Esophagus (tissue), 2 donors: ENCODE measurements around the gene CA4. TPM values are rescaled to one million over a fixed set of nuclear protein-coding genes. Genes with fewer than 3 reads are reported as not detected.
"Not testable (repeated sequence)": the region's sequence is repeated elsewhere in the genome, so short reads cannot be mapped to it uniquely, and the experiment has no call there.

Experiments used
- H3K27ac ChIP-seq, 2 donors: one replicate each; pipeline ENCODE4 v1.5.1; 2013; ENCODE audit warnings: low read depth in 2 of 2, mild to moderate bottlenecking in 2 of 2, inconsistent platforms in 1 of 2, low read length in 1 of 2, moderate library complexity in 1 of 2
- H3K27me3 ChIP-seq, 2 donors: one replicate each; pipeline ENCODE4 v1.6.1; 2013; ENCODE audit warnings: low read length in 2 of 2, control low read depth in 1 of 2, mild to moderate bottlenecking in 1 of 2; ENCODE audit not compliant: insufficient read depth in 2 of 2, control insufficient read depth in 1 of 2
- H3K36me3 ChIP-seq, 2 donors: one replicate each; pipeline ENCODE4 v1.6.1; 2013; ENCODE audit warnings: low read length in 1 of 2; ENCODE audit not compliant: control insufficient read depth in 2 of 2, insufficient read depth in 2 of 2
- H3K4me1 ChIP-seq, 2 donors: one replicate each; pipeline ENCODE4 v1.6.1; 2013; ENCODE audit warnings: low read length in 1 of 2; ENCODE audit not compliant: control insufficient read depth in 2 of 2, insufficient read depth in 2 of 2
- H3K4me3 ChIP-seq, 2 donors: one replicate each; pipeline ENCODE4 v1.5.1; 2013; ENCODE audit warnings: low read length in 2 of 2, mild to moderate bottlenecking in 2 of 2, low read depth in 1 of 2, moderate library complexity in 1 of 2
- H3K9me3 ChIP-seq, 2 donors: one replicate each; pipeline ENCODE4 v1.6.1; 2013; ENCODE audit warnings: mild to moderate bottlenecking in 2 of 2, low read depth in 1 of 2, low read length in 1 of 2, moderate library complexity in 1 of 2; ENCODE audit not compliant: control insufficient read depth in 2 of 2, insufficient read depth in 1 of 2
- whole genome bisulfite sequencing, 2 donors: extraction: QIAGEN DNeasy Blood & Tissue Kit; methylation state at CpG; one replicate each; pipeline ENCODE4 v1.1.7; 2013; 5-methylcytosine and 5-hydroxymethylcytosine counted together
- polyA plus RNA-seq, 2 donors: library from polyadenylated mRNA; stranded (reverse); fragments of 200-250 nt; gene quantifications; one replicate each; pipeline ENCODE4 v1.2.3, GENCODE V29; 2013
- donor health status: healthy with polysubstance abuse.
- donor health status: Bipolar disorder and iron deficiency.

The CA4 gene
- polyA plus RNA-seq, 2 donors, result 0.45 to 1.5 TPM

DNA sequence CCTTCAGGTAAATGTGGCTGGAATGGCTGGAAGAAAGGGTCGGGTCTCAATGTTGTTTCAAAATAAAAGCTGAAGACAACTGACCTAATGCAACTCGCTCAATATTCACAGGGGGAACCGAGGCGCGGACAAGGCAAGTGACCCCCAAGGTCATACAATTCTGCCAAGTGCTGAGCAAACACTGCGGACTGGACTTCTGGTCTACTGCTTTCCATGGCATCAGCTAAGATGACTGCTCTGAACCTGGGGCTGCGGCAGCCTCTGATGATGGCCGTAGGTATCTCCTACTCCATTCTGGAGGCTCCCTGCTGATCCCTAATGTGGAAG lies 21.9 kb downstream of the CA4 start:
- Histone ChIP-seq H3K4me3 (no peak overlapping the region), H3K4me1 (peaks cover 0 to 3% of the 10 kb centered on the region in 2 donors), H3K9me3 (no peaks in the 10 kb centered on the region), H3K36me3 (peaks cover 0 to 2% of the 10 kb centered on the region in 2 donors), H3K27me3 (no peaks in the 10 kb centered on the region), H3K27ac (no peak overlapping the region)
- 90 to 91% methylated on average over 8 of the region's 8 CpGs for WGBS, 2 donors

DNA sequence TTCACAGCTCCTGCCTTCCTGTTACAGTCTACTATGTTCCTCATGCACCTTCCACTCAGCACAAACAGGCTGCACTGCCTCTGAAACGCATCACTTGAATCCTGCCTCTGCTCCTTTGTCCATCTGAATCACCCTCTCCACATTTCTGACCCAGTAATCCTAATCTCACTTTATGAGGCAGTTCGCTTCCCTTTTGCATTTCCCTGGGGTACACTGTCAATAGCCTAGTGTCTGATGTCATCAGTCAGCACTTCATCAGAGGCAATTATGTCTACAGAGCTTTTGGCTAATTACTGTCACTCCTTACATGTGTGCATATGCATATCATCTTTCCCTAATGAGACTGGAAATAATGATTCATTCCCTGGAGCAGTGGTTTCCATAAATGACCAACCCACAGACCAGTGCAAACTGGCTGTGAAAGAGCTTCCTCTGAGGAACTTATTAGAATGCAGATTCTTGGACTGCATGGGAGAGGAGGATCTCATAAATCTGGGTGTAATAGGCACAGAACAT lies 23.6 kb downstream of the CA4 start:
- Histone ChIP-seq H3K27ac (no peak overlapping the region), H3K36me3 (peaks cover 0 to 6% of the 10 kb centered on the region in 2 donors), H3K4me3 (no peak overlapping the region), H3K9me3 (no peaks in the 10 kb centered on the region), H3K27me3 (no peaks in the 10 kb centered on the region), H3K4me1 (peaks cover 0 to 3% of the 10 kb centered on the region in 2 donors)
- 72% methylated on average over 2 of the region's 2 CpGs for WGBS, 2 donors

DNA sequence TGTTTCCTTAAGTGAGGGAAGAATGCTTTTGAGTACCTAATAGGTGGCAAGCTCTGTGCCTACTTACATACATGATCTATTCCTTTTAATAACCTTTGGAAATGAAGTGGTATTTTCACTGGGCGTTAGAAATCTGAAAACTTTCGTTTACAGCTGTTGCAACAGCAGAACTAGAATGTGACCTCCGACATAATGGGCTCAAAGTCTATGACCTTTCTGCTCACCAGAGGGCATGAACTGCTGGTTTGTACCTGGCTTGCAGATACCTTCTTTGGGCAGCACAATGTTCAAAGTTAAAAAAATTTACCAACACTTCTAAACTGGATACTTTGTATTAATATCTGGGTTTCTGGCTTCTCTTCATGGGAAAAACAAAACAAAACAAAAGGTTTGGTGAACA lies 24.3 kb downstream of the CA4 start:
- no peak overlapping the region for H3K27ac ChIP-seq
- peaks cover 0 to 8% of the 10 kb centered on the region in 2 donors for H3K36me3 ChIP-seq
- no peak overlapping the region for H3K4me3 ChIP-seq
- 73 to 81% methylated on average over 3 of the region's 3 CpGs for WGBS, 2 donors
- H3K27me3 ChIP-seq, result no peaks in the 10 kb centered on the region
- no peaks in the 10 kb centered on the region for H3K9me3 ChIP-seq
- H3K4me1 ChIP-seq, result peaks cover 0 to 3% of the 10 kb centered on the region in 2 donors

DNA sequence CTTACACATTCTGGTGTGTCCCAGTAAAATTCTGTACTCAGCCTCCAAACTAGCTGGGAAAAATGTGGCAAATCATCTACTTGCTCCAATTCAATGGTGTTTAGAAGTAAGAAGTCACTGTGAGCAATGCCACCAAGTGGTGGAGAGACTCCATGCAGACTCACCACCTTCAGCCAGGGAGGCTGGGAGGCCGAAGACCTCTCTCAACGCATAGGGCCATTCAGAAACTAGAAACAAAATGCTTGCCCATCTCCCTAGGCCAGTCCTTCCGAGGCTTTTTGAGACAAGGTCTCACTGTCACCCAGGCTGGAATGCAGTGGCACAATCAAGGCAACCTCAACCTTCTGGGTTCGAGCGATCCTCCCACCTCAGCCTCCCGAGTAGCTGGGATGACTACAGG lies 25.0 kb downstream of the CA4 start:
- H3K27me3 ChIP-seq, H3K4me3 ChIP-seq, H3K9me3 ChIP-seq, H3K4me1 ChIP-seq, H3K27ac ChIP-seq: not testable (repeated sequence)
- peaks cover 0 to 11% of the 10 kb centered on the region in 2 donors for H3K36me3 ChIP-seq
- 95 to 97% methylated on average over 6 of the region's 6 CpGs for WGBS, 2 donors

DNA sequence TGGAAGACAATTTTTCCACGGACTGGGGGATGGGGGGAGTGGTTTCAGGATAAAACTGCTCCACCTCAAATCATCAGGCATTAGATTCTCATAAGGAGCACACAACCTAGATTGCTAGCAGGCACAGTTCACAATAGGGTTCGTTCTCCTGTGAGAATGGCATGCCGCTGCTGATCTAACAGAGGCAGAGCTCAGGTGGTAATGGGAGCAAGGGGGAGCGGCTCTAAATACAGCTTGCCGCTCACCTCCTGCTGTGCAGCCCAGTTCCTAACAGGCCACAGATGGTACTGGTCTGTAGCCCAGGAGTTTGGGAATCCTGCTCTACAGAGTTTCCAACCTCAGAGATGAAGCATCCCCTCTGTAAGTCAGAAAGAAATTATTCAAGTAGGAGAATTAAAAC lies 27.0 kb downstream of the CA4 start:
- not testable (repeated sequence) for H3K27me3 ChIP-seq, H3K27ac ChIP-seq, H3K4me3 ChIP-seq, H3K4me1 ChIP-seq, H3K9me3 ChIP-seq
- H3K36me3 ChIP-seq, result peaks cover 3 to 11% of the 10 kb centered on the region in 2 donors
- 88 to 94% methylated on average over 5 of the region's 5 CpGs for WGBS, 2 donors

DNA sequence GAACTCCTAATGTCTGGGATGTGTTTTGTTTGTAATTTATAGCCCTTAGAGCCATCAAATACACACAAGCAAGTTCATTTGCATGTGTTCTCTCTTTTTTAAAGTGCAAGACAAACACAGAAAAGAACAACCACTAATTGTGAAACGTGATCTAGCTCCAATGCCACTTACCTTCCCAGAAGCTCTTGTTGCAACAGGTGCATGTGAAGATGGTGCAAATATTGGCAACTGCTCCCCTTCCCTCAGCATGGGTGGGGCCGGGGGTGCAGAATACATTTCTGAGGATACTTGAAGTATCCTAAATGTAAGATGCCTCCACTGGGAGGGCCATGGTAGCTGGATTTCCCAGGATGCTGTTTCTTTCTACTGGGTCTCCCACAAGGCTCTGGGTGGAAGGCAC lies 28.4 kb downstream of the CA4 start:
- H3K4me3 ChIP-seq, H3K27me3 ChIP-seq, H3K9me3 ChIP-seq, H3K4me1 ChIP-seq, H3K27ac ChIP-seq: not testable (repeated sequence)
- 82 to 95% methylated on average over 2 of the region's 2 CpGs for WGBS, 2 donors
- H3K36me3 ChIP-seq, result peaks cover 3 to 13% of the 10 kb centered on the region in 2 donors

DNA sequence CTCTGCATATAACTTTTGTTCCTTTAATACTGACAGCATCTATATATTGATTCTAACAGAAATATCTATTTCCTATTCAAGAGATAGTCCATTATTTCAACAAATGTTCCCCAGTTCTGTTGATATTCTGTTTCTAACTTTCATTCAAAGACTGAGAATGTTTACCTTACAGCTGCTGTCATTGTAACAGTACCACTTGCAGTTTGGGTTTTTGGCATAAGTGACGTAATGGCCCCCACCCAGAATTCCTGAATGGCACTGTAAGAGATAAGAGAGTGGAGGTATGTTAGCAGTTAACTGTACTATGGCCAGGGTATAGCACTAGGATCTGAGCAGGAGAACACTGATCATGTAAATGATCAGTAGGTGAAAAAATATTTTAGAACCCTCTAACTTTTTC lies 30.6 kb downstream of the CA4 start:
- not testable (repeated sequence) for H3K4me3 ChIP-seq, H3K4me1 ChIP-seq, H3K27ac ChIP-seq, H3K9me3 ChIP-seq, H3K27me3 ChIP-seq
- 83 to 98% methylated on average over 1 of the region's 1 CpG for WGBS, 2 donors
- peaks cover 3 to 16% of the 10 kb centered on the region in 2 donors for H3K36me3 ChIP-seq

DNA sequence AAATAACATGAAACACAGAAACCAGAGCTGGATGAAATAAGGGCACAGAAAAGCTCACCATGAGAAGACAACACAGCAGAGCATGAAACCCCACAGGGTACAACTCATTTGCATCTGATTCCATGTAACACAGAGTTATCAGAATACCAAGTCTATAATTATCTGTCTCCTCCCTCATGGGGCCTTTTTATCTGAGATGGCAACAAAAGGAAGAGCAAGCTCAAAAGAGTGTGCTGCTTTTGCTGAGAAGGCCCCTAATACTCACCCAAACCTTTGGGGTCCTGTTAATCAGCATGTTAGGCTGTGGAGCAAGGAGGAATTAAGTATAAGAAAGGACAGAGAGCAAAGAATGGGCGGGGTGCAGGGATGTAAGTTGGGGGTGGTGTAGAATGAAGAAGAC lies 36.6 kb downstream of the CA4 start:
- WGBS, 2 donors, result 91 to 95% methylated on average over 1 of the region's 1 CpG
- not testable (repeated sequence) for H3K27me3 ChIP-seq, H3K27ac ChIP-seq, H3K36me3 ChIP-seq, H3K4me3 ChIP-seq, H3K4me1 ChIP-seq, H3K9me3 ChIP-seq

DNA sequence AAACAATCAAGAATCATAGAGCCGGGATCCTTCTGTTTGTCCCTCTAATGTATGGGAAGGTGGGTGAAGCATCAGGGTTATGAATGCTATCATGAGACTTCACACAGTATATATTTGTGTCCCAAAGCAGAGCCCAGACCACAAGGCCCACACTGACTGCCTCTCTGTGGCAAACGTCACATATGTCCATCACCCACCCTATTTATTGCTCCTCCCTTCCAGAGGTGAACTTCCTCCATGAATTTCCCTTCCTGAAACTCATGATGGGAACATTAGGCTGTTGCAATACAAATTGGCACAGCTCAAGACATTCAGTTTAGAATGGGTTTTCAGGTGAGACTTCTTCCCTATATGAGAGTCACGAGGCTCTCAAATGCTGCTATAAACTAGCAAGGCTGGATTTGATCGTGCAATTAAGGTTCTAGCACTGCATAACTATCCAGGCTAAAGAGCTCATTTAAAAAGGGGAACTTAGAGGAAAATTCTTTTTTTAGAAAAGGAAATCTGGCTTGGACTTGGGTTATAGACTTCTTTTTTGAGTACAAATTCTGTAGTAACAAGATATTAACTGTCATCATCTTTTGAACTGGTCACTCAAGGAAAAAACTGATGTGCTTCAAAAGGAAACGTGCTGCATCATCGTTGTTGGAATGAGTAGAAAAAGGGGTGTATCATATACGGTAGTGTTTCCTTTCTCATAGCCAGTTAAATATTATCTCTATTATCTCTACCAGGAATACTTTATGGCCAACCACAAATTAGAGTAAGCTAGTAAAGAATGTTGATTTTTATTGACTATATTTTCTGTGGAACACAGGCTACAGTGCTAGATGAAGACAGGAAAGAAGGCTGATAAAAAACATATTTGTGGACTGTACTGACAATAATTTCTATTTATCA lies 37.3 kb downstream of the CA4 start:
- H3K4me1 ChIP-seq, H3K36me3 ChIP-seq, H3K4me3 ChIP-seq, H3K27ac ChIP-seq, H3K9me3 ChIP-seq, H3K27me3 ChIP-seq: not testable (repeated sequence)
- WGBS, 2 donors, result 78 to 84% methylated on average over 7 of the region's 7 CpGs

DNA sequence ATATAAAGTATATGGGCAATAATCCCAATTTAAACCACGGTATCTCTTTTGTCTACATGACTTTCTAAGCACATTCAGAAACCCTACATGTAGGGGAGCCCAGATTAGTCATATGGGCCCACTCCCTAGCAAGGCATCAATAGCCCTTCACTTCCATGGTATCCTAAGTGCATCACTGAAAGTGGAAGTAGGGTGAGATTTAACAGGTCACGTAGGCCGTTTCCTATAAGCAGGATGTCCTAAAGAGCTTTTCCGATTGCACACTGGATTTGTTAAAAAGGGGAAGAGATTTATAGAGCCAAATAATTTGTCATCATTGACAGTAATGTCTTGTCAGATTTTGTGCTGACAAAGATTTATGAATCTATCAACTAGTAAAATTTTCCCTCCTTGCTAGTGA lies 39.0 kb downstream of the CA4 start:
- H3K9me3 ChIP-seq, result no peaks in the 10 kb centered on the region
- no peaks in the 10 kb centered on the region for H3K4me1 ChIP-seq
- no peak overlapping the region for H3K4me3 ChIP-seq
- WGBS, 2 donors, result 79 to 92% methylated on average over 4 of the region's 4 CpGs
- no peak overlapping the region for H3K27ac ChIP-seq
- peaks cover 4% of the 10 kb centered on the region in 2 donors for H3K36me3 ChIP-seq
- H3K27me3 ChIP-seq, result no peaks in the 10 kb centered on the region
